Activated naive CD4-positive, alpha-beta T cell treated with anti-CD3 and anti-CD28 coated beads, Interleukin-2, amount 10 ng/mL, durations not matched to agents 7 days and 5 days (primary cell): Measurements from ENCODE around the gene CDK17.
A peak's percentile ranks its signal among the peaks of the same experiment; 100 is the strongest.

Experiments used
- CTCF ChIA-PET: fragments of 350-600 bp; sonication (Branson Sonifier 250); formaldehyde crosslinking; loops from one replicate; lab custom pipeline; 2021; ENCODE audit warnings: antibody characterized with exemption; lab: Charles Lee
- DNase-seq: peaks from one replicate; pipeline ENCODE4 v3.0.0-alpha.2; 2020
- H3K27ac Mint-ChIP-seq: one replicate; pipeline ENCODE4 v1.8.0; 2021; ENCODE audit warnings: mild to moderate bottlenecking, moderate library complexity, mixed read lengths
- H3K27me3 Mint-ChIP-seq: one replicate; pipeline ENCODE4 v1.8.0; 2021; ENCODE audit warnings: mild to moderate bottlenecking, mixed read lengths
- H3K36me3 Mint-ChIP-seq: one replicate; pipeline ENCODE4 v1.8.0; 2021; ENCODE audit warnings: mixed read lengths
- H3K4me1 Mint-ChIP-seq: one replicate; pipeline ENCODE4 v1.8.0; 2021; ENCODE audit warnings: mixed read lengths
- H3K4me3 Mint-ChIP-seq: one replicate; pipeline ENCODE4 v1.8.0; 2021; ENCODE audit warnings: mild to moderate bottlenecking, moderate library complexity, mixed read lengths
- H3K9me3 Mint-ChIP-seq: one replicate; pipeline ENCODE4 v1.8.0; 2021; ENCODE audit warnings: mixed read lengths

CDK17 gene

GRCh38 chr12:96242597-96242996 lies 157.6 kb downstream of the CDK17 start:
- peaks cover 32% of the 10 kb centered on the region for H3K36me3 Mint-ChIP-seq
- H3K27me3 Mint-ChIP-seq = no peaks in the 10 kb centered on the region
- H3K27ac Mint-ChIP-seq = no peak overlapping the region
- H3K4me3 Mint-ChIP-seq = no peak overlapping the region
- H3K4me1 Mint-ChIP-seq = peaks cover 43% of the 10 kb centered on the region
- peak; percentile 8 for DNase-seq
- CTCF ChIA-PET = interaction anchor here (1.2 kb wide), 1 partner anchor 180 kb away, joined by 4 read pairs; no protein-coding TSS in a partner anchor
- H3K9me3 Mint-ChIP-seq = no peaks in the 10 kb centered on the region

- peak; percentile 73 for DNase-seq
- peaks cover 50% of the 10 kb centered on the region for H3K4me1 Mint-ChIP-seq
- H3K36me3 Mint-ChIP-seq = peaks cover 29% of the 10 kb centered on the region
- no peaks in the 10 kb centered on the region for H3K27me3 Mint-ChIP-seq
- H3K27ac Mint-ChIP-seq = peak overlapping the region; percentile 79
- CTCF ChIA-PET = interaction anchor here (1.2 kb wide), 1 partner anchor 275 kb away, joined by 8 read pairs; no protein-coding TSS in a partner anchor
- H3K4me3 Mint-ChIP-seq = peak overlapping the region; percentile 21
- no peaks in the 10 kb centered on the region for H3K9me3 Mint-ChIP-seq
Measured at GRCh38 chr12:96241846-96242256, 158.4 kb downstream of the CDK17 start.

GRCh38 chr12:96241431-96241830 lies 158.8 kb downstream of the CDK17 start:
- Mint-ChIP-seq H3K27me3 (no peaks in the 10 kb centered on the region), H3K36me3 (peaks cover 27% of the 10 kb centered on the region), H3K27ac (peak overlapping the region; percentile 79), H3K4me1 (peaks cover 54% of the 10 kb centered on the region), H3K9me3 (no peaks in the 10 kb centered on the region), H3K4me3 (no peak overlapping the region)
- CTCF ChIA-PET = interaction anchor here (1.2 kb wide), 1 partner anchor 275 kb away, joined by 8 read pairs; no protein-coding TSS in a partner anchor
- no peak for DNase-seq

GRCh38 chr12:96240656-96241055 lies 159.6 kb downstream of the CDK17 start:
- Mint-ChIP-seq H3K4me1 (peaks cover 61% of the 10 kb centered on the region), H3K27ac (no peak overlapping the region), H3K36me3 (peaks cover 34% of the 10 kb centered on the region), H3K4me3 (no peak overlapping the region), H3K27me3 (no peaks in the 10 kb centered on the region), H3K9me3 (no peaks in the 10 kb centered on the region)
- CTCF ChIA-PET = interaction anchor here (0.7 to 1.3 kb wide), 4 partner anchors 25 to 276 kb away, joined by 3 to 8 read pairs (median 4); no protein-coding TSS in a partner anchor
- no peak for DNase-seq

GRCh38 chr12:96239711-96240635 lies 160.3 kb downstream of the CDK17 start:
- no peak for DNase-seq
- no peak overlapping the region for H3K27ac Mint-ChIP-seq
- no peaks in the 10 kb centered on the region for H3K9me3 Mint-ChIP-seq
- H3K36me3 Mint-ChIP-seq = peaks cover 41% of the 10 kb centered on the region
- H3K4me3 Mint-ChIP-seq = no peak overlapping the region
- peaks cover 68% of the 10 kb centered on the region for H3K4me1 Mint-ChIP-seq
- no peaks in the 10 kb centered on the region for H3K27me3 Mint-ChIP-seq
- CTCF ChIA-PET = interaction anchor here (0.7 to 1.3 kb wide), 3 partner anchors 25 to 177 kb away, joined by 3 to 4 read pairs (median 4); no protein-coding TSS in a partner anchor

GRCh38 chr12:96238336-96239047 lies 161.7 kb downstream of the CDK17 start:
- no peak for DNase-seq
- CTCF ChIA-PET = interaction anchor here (1.1 to 1.5 kb wide), 4 partner anchors 23 to 278 kb away, joined by 3 to 6 read pairs (median 4); partner anchors contain the start of gene CFAP54
- Mint-ChIP-seq H3K9me3 (no peaks in the 10 kb centered on the region), H3K36me3 (peaks cover 44% of the 10 kb centered on the region), H3K27ac (no peak overlapping the region), H3K4me1 (peaks cover 73% of the 10 kb centered on the region), H3K4me3 (no peak overlapping the region), H3K27me3 (no peaks in the 10 kb centered on the region)

- CTCF ChIA-PET = interaction anchor here (1.0 to 1.5 kb wide), 4 partner anchors 22 to 279 kb away, joined by 3 to 6 read pairs (median 4); partner anchors contain the start of gene CFAP54
- peak overlapping the region; percentile 29 for H3K27ac Mint-ChIP-seq
- peaks cover 43% of the 10 kb centered on the region for H3K36me3 Mint-ChIP-seq
- no peak overlapping the region for H3K4me3 Mint-ChIP-seq
- peak; percentile 56 for DNase-seq
- H3K9me3 Mint-ChIP-seq = no peaks in the 10 kb centered on the region
- H3K4me1 Mint-ChIP-seq = peaks cover 66% of the 10 kb centered on the region
- H3K27me3 Mint-ChIP-seq = no peaks in the 10 kb centered on the region
Measured at GRCh38 chr12:96237465-96238077, 162.7 kb downstream of the CDK17 start.

- Mint-ChIP-seq H3K9me3 (no peaks in the 10 kb centered on the region), H3K27me3 (no peaks in the 10 kb centered on the region), H3K27ac (no peak overlapping the region), H3K4me1 (peaks cover 61% of the 10 kb centered on the region), H3K4me3 (no peak overlapping the region), H3K36me3 (peaks cover 43% of the 10 kb centered on the region)
- DNase-seq = no peak
- CTCF ChIA-PET = interaction anchor here (0.6 to 1.5 kb wide), 3 partner anchors 21 to 253 kb away, joined by 3 to 5 read pairs (median 4); partner anchors contain the start of gene CFAP54
Measured at GRCh38 chr12:96237035-96237434, 163.2 kb downstream of the CDK17 start.

GRCh38 chr12:96236221-96236822 lies 163.9 kb downstream of the CDK17 start:
- H3K27me3 Mint-ChIP-seq = no peaks in the 10 kb centered on the region
- peak overlapping the region; percentile 33 for H3K27ac Mint-ChIP-seq
- peaks cover 43% of the 10 kb centered on the region for H3K36me3 Mint-ChIP-seq
- no peaks in the 10 kb centered on the region for H3K9me3 Mint-ChIP-seq
- DNase-seq = peak; percentile 48
- peaks cover 54% of the 10 kb centered on the region for H3K4me1 Mint-ChIP-seq
- CTCF ChIA-PET = interaction anchor here (0.6 to 1.0 kb wide), 2 partner anchors 21 to 98 kb away, joined by 4 to 5 read pairs; no protein-coding TSS in a partner anchor
- H3K4me3 Mint-ChIP-seq = no peak overlapping the region

- H3K9me3 Mint-ChIP-seq = no peaks in the 10 kb centered on the region
- CTCF ChIA-PET = interaction anchor here (1.3 kb wide), 1 partner anchor 281 kb away, joined by 3 read pairs; no protein-coding TSS in a partner anchor
- H3K4me1 Mint-ChIP-seq = peaks cover 45% of the 10 kb centered on the region
- H3K36me3 Mint-ChIP-seq = peaks cover 37% of the 10 kb centered on the region
- no peak overlapping the region for H3K4me3 Mint-ChIP-seq
- no peaks in the 10 kb centered on the region for H3K27me3 Mint-ChIP-seq
- DNase-seq = no peak
- no peak overlapping the region for H3K27ac Mint-ChIP-seq
Measured at GRCh38 chr12:96235484-96235826, 164.8 kb downstream of the CDK17 start.

- Mint-ChIP-seq H3K27ac (peak overlapping the region; percentile 68), H3K9me3 (no peaks in the 10 kb centered on the region), H3K36me3 (peaks cover 38% of the 10 kb centered on the region), H3K4me1 (peaks cover 40% of the 10 kb centered on the region), H3K27me3 (no peaks in the 10 kb centered on the region), H3K4me3 (no peak overlapping the region)
- DNase-seq = no peak
- CTCF ChIA-PET = interaction anchor here (1.2 to 1.5 kb wide), 3 partner anchors 19 to 282 kb away, joined by 3 to 5 read pairs (median 3); no protein-coding TSS in a partner anchor
Measured at GRCh38 chr12:96234591-96235483, 165.4 kb downstream of the CDK17 start.

GRCh38 chr12:96233939-96234461 lies 166.2 kb downstream of the CDK17 start:
- no peaks in the 10 kb centered on the region for H3K27me3 Mint-ChIP-seq
- no peak overlapping the region for H3K27ac Mint-ChIP-seq
- H3K4me1 Mint-ChIP-seq = peaks cover 40% of the 10 kb centered on the region
- CTCF ChIA-PET = interaction anchor here (1.2 to 1.5 kb wide), 2 partner anchors 19 to 174 kb away, joined by 3 to 5 read pairs; no protein-coding TSS in a partner anchor
- no peaks in the 10 kb centered on the region for H3K9me3 Mint-ChIP-seq
- no peak for DNase-seq
- H3K4me3 Mint-ChIP-seq = no peak overlapping the region
- peaks cover 38% of the 10 kb centered on the region for H3K36me3 Mint-ChIP-seq
